H7 (cell line): Measurements from ENCODE around the gene GINS1. TPM values are rescaled to one million over a fixed set of nuclear protein-coding genes. Genes with fewer than 3 reads are reported as not detected.

Source experiments
- DNase-seq: peaks from one replicate; pipeline ENCODE4 v3.0.0; 2012
- H3K27me3 ChIP-seq: 2 replicates; pipeline ENCODE4 v1.6.0; 2011; ENCODE audit warnings: mild to moderate bottlenecking, low read length; ENCODE audit not compliant: control insufficient read depth, insufficient read depth
- H3K36me3 ChIP-seq: replicated peaks from 2 replicates; pipeline ENCODE4 v1.5.1; 2011; ENCODE audit warnings: low read length; ENCODE audit not compliant: control insufficient read depth, insufficient read depth
- H3K4me3 ChIP-seq: 2 replicates; pipeline ENCODE4 v1.5.1; 2011; ENCODE audit warnings: low read depth, mild to moderate bottlenecking, control low read depth, low read length, moderate library complexity; ENCODE audit not compliant: insufficient read depth
- total RNA-seq: library from RNA; depleted of rRNA; stranded (reverse); fragments of >200 nt; shearing (Covaris generic); gene quantifications from 2 replicates; pipeline ENCODE4 v1.2.3, GENCODE V29; 2014; rRNA removed

Gene GINS1
- 46.6 and 48.9 TPM in 2 replicates for total RNA-seq

DNA sequence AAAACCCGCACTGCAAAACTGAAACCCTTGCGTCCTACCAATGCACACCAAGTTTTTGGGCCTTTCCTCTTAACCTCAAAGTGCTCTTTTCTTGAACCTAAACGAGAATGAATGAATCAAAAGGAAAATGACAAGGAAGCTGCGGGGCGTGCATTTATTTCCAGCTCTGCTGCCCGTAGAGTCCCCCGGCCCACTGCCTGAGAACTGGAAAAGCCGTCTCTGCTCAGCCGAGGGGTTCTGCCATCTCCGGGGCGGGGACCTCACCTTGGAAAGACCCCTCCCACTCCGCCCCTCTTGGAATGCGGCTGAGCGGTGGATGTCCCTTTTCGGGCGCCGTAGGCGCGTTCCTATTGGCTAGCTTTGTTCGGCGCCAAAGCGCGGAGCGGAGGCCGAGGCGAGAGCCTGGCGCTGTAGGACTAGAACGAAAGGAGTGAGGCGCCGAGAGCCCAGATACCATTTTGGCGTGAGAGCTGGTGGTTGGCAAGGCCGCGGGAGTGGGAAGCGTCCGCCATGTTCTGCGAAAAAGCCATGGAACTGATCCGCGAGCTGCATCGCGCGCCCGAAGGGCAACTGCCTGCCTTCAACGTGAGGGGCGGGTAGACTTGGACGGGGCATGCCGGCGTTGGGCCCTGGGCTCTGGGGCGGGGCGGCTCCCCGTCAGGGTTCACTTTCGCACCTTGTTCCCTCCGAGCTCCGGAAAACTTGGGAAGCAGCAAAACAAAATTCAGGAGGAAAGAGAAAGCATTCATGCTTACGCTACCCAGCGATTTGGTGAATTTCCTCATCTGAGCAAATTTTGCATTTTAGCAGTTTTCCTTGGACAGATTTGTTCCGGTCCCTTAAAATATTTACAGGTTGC, at the start of gene GINS1:
GINS1 (plus strand) TSS at position 363 of the 859 bp plus-strand sequence; CDS start at position 511, 148 bp downstream.
- Histone ChIP-seq H3K36me3 (peaks cover 1% of the 10 kb centered on the region), H3K27me3 (no peaks in the 10 kb centered on the region), H3K4me3 (peak within 1 kb of the TSS; percentile 84)
- peak; percentile 98 for DNase-seq

DNA sequence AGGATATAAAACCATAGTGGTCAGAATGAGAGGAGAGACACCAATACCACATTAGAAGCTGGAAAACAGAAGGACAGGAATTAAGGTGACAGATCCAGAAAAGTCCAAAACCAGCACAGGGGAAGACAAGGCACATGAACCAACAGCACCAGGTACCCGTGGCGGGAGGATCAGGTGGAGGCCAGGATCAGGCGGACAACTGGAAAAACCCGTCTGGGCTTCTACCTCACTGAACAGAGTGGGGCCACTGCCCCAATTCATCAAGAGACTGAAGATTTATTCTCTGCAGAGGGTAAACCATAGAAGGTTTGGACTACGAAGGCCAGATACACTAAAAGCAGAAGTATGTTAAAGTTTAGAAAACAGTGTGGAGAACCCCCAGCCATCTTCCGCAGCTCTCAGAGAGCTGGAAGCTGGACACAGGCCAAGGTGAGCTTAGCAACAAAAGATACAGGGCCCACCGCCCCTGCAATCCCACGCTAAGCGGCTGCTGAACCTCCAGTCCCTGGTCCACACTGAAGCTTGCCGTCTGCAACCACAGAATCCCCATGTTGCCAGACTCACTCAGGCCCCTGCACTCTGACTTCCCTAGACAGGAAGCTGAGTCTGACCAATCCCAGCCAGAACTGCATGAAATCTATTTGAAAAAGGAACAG, 46.7 kb upstream of the GINS1 start:
- peak; percentile 35 for DNase-seq
- Histone ChIP-seq H3K36me3 (no peaks in the 10 kb centered on the region), H3K4me3 (no peak overlapping the region), H3K27me3 (no peaks in the 10 kb centered on the region)

DNA sequence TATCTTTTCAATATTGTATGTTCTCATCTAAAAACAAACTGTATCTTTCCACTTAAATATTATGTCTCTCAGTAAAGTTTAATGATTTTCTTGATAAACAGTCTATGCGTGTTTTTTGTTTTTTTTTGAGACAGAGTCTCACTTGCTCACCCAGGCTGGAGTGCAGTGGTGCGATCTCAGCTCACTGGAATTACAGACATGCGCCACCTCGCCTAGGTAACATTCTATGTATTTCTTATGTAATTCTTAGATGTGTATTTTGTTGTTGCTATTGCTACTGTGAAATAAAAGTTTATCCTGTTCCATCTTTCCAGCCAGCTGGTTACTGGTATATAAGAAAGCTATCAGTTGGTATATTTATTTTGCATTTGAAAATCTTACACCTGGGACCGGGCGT, 46.2 kb upstream of the GINS1 start:
- no peaks in the 10 kb centered on the region for H3K27me3 ChIP-seq

DNA sequence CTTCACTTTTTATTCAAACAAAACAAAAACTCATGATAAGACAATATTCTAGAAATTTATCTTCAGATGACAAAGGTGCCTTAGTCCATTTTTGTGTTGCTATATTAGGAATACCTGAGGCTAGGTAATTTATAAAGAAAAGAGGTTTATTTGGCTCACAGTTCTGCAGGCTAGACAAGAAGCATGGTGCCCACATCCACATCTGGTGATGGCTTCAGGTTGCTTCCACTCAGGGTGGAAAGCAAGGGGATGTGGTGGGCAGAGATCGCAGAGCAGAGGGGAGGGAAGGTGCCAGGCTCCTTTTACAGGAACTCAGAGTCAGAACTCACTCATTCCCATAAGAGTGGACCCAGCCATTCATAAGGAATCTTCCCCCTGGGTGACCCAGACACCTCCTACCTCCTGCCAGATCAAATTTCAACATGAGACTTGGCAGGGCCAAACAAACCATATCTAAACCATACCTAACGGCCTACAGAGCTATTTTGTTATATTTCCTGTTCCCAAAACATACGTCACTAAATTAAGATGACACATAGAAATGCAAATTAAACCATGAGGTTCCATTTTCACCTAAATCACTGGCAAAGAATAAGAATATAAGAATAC, 43.2 kb upstream of the GINS1 start:
- no peak for DNase-seq
- Histone ChIP-seq H3K36me3 (no peaks in the 10 kb centered on the region), H3K27me3 (no peaks in the 10 kb centered on the region), H3K4me3 (no peak overlapping the region)

More for the DNA sequence above, 46.2 kb upstream of the GINS1 start:
- H3K36me3 ChIP-seq, result no peaks in the 10 kb centered on the region
- H3K4me3 ChIP-seq, result no peak overlapping the region
- no peak for DNase-seq

DNA sequence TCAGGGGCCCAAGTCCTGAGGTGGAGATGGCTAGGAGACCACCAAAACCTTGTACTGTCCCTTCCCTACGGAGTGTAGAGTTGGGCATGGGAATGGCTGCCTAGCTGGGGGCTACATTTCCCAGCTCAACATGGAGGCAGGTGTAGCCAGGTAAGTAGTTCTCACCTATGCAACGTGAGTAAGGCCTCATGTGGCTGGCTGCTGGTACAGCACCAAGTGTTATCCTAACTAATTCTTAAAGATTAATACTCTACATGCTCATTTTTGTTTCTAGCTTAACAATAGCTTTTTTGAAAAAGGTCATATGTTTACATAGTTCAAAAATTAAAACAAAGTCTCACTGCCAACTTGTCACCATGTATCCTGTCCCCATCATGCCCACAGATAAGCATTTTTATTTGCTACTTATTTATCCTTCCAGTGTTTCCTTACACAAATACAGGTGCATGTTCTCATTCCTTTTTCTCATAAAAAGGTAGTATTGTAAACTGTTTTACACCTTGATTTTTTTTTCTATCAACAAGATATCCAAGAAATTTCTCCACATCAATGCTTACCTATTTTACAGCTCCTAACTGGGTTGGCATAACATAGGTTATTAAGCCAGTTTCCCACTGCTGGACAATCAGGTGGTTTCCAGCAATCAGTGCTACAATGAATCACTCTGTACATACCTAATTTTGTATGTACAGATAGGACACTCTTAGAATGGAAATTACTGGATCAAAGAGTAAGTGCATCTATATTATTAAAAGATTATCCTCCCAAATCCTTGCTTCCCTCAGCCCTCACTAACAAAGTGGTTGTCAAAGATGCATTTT, 42.4 kb upstream of the GINS1 start:
- DNase-seq, result no peak
- Histone ChIP-seq H3K27me3 (no peaks in the 10 kb centered on the region), H3K36me3 (no peaks in the 10 kb centered on the region), H3K4me3 (no peak overlapping the region)

DNA sequence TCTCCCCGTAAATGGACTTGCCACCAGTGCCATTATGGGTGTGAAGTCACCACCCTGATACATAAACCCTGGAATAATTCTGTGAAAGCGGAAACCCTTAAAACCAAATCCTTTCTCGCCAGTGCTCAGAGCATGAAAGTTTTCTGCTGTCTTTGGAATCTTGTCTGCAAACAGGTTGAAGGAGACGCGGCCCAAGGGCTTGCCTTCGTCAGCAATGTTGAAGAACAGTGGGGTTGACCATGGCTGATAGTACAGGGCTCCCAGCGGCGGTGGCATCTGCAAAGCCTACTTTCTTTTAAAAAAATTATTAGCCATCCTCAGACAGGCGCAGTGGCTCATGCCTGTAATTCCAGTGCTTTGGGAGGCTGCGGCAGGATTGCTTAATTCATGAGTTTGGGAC, 38.9 kb upstream of the GINS1 start:
- no peaks in the 10 kb centered on the region for H3K27me3 ChIP-seq
- no peak overlapping the region for H3K4me3 ChIP-seq
- H3K36me3 ChIP-seq, result no peaks in the 10 kb centered on the region
- DNase-seq, result no peak

DNA sequence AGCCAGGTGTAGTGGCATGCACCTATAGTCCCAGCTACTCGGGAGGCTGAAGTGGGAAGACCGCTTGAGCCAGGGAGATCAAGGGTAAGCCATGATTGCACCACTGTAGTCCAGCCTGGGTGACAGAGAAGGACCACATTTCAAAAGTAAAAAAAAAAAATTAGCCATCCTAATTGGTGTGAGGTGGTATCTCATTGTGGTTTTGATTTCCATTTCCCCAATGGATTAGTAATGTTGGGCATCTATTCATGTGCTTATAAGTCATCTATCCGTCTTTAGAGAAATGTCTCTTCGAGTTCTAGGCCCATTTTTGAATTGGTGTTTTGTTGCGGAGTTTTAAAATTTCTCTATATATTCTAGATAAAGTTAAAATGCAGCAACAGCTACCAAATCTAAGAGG, 38.5 kb upstream of the GINS1 start:
- H3K36me3 ChIP-seq, result no peaks in the 10 kb centered on the region
- no peak for DNase-seq
- no peaks in the 10 kb centered on the region for H3K27me3 ChIP-seq
- no peak overlapping the region for H3K4me3 ChIP-seq

DNA sequence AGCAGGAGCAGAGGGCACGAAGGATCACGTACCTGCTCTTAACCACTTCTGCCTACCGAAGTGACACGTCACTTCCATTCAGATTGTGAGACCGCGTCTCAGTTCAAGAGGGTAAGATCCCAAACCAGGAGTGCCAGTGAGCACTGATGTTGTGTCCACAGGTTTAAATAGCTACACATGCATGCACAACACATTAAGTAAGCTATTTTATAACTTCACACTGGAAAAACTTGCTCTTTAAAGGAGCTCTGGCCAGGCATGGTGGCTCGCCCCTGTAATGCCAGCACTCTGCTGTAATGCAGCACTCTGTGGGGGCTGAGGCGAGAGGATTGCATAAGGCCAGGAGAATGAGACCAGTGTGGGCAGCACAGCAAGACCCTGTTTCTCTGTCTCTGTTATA, 37.9 kb upstream of the GINS1 start:
- H3K36me3 ChIP-seq, result no peaks in the 10 kb centered on the region

DNA sequence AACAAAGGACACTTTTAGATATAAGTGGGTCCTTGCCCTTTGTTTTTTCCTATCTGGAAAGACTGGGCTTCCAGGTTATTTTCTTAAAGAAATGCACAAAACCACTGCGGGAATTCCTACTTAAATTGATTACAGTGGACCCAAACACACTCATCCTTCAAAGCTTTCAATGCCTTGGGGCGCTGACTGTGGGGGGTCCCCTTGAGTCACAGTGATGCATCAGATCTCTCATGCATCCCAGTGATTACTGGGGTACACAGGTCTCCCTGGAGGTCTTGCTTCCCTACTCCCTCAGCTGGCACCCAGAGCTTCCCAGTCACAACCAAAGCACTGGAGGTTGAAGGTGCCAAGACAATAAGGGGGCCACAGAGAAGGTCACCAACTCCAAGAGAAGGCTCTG, 37.5 kb upstream of the GINS1 start:
- no peaks in the 10 kb centered on the region for H3K36me3 ChIP-seq
- DNase-seq, result no peak
- no peaks in the 10 kb centered on the region for H3K27me3 ChIP-seq
- H3K4me3 ChIP-seq, result no peak overlapping the region

More for the DNA sequence above, 37.9 kb upstream of the GINS1 start:
- Histone ChIP-seq H3K27me3 (no peaks in the 10 kb centered on the region), H3K4me3 (no peak overlapping the region)
- no peak for DNase-seq

DNA sequence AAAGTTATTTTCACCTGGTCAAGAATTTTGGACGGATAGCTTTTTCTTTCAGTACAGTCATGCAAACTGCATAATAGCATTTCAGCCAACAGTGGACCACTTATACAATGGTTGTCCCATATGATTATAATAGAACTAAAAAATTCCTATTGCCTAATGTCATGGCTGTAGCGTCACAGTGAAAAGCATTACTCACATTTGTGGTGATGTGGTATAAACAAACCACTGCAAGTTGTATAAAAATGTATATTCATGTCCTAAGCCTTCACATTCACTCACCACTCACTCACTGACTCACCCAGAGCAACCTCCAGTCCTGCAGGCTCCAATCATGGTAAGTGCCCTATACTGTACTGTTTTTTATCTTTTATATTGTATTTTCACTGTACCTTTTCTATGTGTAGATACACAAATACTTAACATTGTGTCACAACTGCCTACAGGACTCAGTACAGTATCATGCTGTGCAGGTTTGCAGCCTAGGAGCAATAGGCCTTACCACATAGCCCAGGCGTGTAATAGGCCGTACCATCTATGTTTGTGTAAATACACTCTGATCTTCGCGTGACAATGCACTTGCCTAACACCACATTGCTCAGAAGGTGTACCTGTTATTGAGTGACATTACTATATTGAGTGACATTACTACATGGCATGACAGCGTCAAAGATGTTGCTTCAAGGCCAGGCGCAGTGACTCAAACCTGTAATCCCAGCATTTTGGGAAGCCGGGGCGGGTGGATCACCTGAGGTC, 34.7 kb upstream of the GINS1 start:
- DNase-seq, result no peak
- no peak overlapping the region for H3K4me3 ChIP-seq
- no peaks in the 10 kb centered on the region for H3K27me3 ChIP-seq
- no peaks in the 10 kb centered on the region for H3K36me3 ChIP-seq

DNA sequence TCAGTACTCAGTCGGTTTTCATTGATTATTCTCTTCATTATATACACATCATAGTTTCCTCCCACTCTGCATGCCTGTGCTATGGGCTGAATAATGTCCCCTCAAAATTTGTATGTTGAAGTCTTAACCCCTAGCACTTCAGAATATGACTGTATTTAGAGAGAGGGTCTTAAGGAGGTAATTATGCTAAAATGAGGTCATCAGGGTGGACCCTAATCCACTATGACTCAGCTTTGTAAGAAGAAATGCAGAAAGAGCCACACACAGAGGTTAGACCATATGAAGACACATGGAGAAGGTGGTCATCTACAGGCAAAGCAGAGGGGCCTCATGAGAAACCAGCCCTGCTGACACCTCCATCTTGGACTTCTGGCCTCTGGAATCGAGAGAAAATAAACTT, 32.6 kb upstream of the GINS1 start:
- Histone ChIP-seq H3K36me3 (no peaks in the 10 kb centered on the region), H3K4me3 (no peak overlapping the region), H3K27me3 (no peaks in the 10 kb centered on the region)
- no peak for DNase-seq

DNA sequence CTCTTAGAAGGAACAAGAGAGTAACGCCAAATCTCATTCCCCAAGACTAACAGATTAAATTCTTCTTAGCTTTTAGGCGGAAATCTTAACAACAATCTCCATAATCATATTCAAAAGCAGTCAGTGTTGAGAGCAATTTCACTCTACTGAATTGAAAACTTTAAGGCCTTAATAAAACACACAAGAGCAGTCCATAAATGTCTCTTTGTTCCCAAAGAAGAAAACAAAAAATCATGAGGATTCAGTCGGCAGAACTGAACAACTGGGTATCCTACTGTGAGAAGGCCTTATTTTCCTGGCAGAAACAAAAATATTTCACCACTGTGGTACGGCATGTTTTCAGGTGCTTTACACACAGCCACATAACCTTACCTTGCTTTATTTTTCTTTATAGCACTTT, 31.2 kb upstream of the GINS1 start:
- Histone ChIP-seq H3K36me3 (no peaks in the 10 kb centered on the region), H3K27me3 (no peaks in the 10 kb centered on the region), H3K4me3 (no peak overlapping the region)
- DNase-seq, result no peak

DNA sequence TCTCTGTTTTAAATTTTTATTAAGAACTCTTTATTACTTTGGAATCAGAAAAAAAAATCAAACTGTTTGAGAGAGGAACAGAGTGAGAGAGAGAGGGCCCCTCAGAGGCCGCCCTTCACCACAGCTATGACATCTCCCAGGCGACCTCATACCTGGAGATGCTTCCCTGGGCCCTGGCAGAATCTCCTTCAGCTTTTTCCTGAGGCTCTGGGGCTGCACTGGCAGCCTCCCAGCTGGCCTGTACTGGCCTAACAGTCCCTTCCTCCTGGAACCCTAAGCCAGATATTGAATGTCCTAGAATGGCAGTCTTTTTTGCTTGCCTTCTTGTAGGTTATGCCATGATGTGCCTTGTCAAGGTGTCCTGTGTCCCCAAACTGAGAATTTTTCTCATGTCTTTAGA, 30.6 kb upstream of the GINS1 start:
- no peak for DNase-seq
- Histone ChIP-seq H3K27me3 (no peaks in the 10 kb centered on the region), H3K36me3 (no peaks in the 10 kb centered on the region), H3K4me3 (no peak overlapping the region)
